Measurements from ENCODE around the gene ACKR3. TPM values are rescaled to one million over a fixed set of nuclear protein-coding genes. Genes with fewer than 3 reads are reported as not detected.
A peak's percentile ranks its signal among the peaks of the same experiment; 100 is the strongest.

Gene ACKR3
- total RNA-seq: 56.6 to 68.8 TPM (median 57.6 TPM) in 3 replicates
- long read RNA-seq, transcript ACKR3-201 (2 exons, 2,203 nt): major isoform, 82 of 99 reads
- long read RNA-seq, partial matches to known transcripts: 6 of 99 reads
- long read RNA-seq, other reads (novel, unspliced or antisense): 9 of 99 reads

- DNase-seq (ENCODE audit: low spot score): peak; percentile 86
- Mint-ChIP-seq H3K27me3 (ENCODE audit: low read depth) (no peaks in the 10 kb centered on the region), H3K9me3 (ENCODE audit: low read depth) (no peaks in the 10 kb centered on the region), H3K4me3 (ENCODE audit: unreplicated experiment) (peak within 1 kb of the TSS; percentile 87), H3K27ac (ENCODE audit: unreplicated experiment) (peak within 1 kb of the TSS; percentile 93), H3K36me3 (ENCODE audit: low read depth) (peaks cover 4% of the 10 kb centered on the region), H3K4me1 (ENCODE audit: low read depth) (peaks cover 77% of the 10 kb centered on the region)
- peak; percentile 81 for TF ChIP-seq CTCF (IDR thresholded peaks at IDR 0.05)
Measured at GRCh38 chr2:236569573-236569973, at the start of gene ACKR3. Gene ACKR3 (plus strand): TSS chr2:236569825. CDS start chr2:236580466, 10,641 bp downstream.

- Mint-ChIP-seq H3K27ac (ENCODE audit: unreplicated experiment) (no peak overlapping the region), H3K9me3 (ENCODE audit: low read depth) (no peaks in the 10 kb centered on the region), H3K36me3 (ENCODE audit: low read depth) (no peaks in the 10 kb centered on the region), H3K4me1 (ENCODE audit: low read depth) (peaks cover 21% of the 10 kb centered on the region), H3K27me3 (ENCODE audit: low read depth) (no peaks in the 10 kb centered on the region), H3K4me3 (ENCODE audit: unreplicated experiment) (no peak overlapping the region)
- TF ChIP-seq CTCF (IDR thresholded peaks at IDR 0.05): no peak
- no peak for DNase-seq (ENCODE audit: low spot score)
Measured at GRCh38 chr2:236521556-236521955, 48.1 kb upstream of the ACKR3 start.

GRCh38 chr2:236523249-236523648 is 46.4 kb upstream of the ACKR3 start:
- Mint-ChIP-seq H3K4me1 (ENCODE audit: low read depth) (peaks cover 12% of the 10 kb centered on the region), H3K36me3 (ENCODE audit: low read depth) (no peaks in the 10 kb centered on the region), H3K4me3 (ENCODE audit: unreplicated experiment) (no peak overlapping the region), H3K27ac (ENCODE audit: unreplicated experiment) (no peak overlapping the region), H3K9me3 (ENCODE audit: low read depth) (no peaks in the 10 kb centered on the region), H3K27me3 (ENCODE audit: low read depth) (no peaks in the 10 kb centered on the region)
- no peak for DNase-seq (ENCODE audit: low spot score)
- TF ChIP-seq CTCF (IDR thresholded peaks at IDR 0.05): no peak

GRCh38 chr2:236525411-236525997 is 44.1 kb upstream of the ACKR3 start:
- peaks cover 1% of the 10 kb centered on the region for H3K36me3 Mint-ChIP-seq (ENCODE audit: low read depth)
- no peak for DNase-seq (ENCODE audit: low spot score)
- no peak overlapping the region for H3K4me3 Mint-ChIP-seq (ENCODE audit: unreplicated experiment)
- H3K27me3 Mint-ChIP-seq (ENCODE audit: low read depth): no peaks in the 10 kb centered on the region
- peaks cover 12% of the 10 kb centered on the region for H3K4me1 Mint-ChIP-seq (ENCODE audit: low read depth)
- H3K9me3 Mint-ChIP-seq (ENCODE audit: low read depth): no peaks in the 10 kb centered on the region
- H3K27ac Mint-ChIP-seq (ENCODE audit: unreplicated experiment): no peak overlapping the region
- no peak for TF ChIP-seq CTCF (IDR thresholded peaks at IDR 0.05)

- Mint-ChIP-seq H3K27ac (ENCODE audit: unreplicated experiment) (no peak overlapping the region), H3K4me3 (ENCODE audit: unreplicated experiment) (no peak overlapping the region), H3K9me3 (ENCODE audit: low read depth) (no peaks in the 10 kb centered on the region), H3K36me3 (ENCODE audit: low read depth) (peaks cover 1% of the 10 kb centered on the region), H3K27me3 (ENCODE audit: low read depth) (no peaks in the 10 kb centered on the region), H3K4me1 (ENCODE audit: low read depth) (peaks cover 12% of the 10 kb centered on the region)
- no peak for DNase-seq (ENCODE audit: low spot score)
- no peak for TF ChIP-seq CTCF (IDR thresholded peaks at IDR 0.05)
Measured at GRCh38 chr2:236526455-236527158, 43.0 kb upstream of the ACKR3 start.

All from chondrocyte (in vitro differentiated cells).